Measurements from ENCODE around the gene UNC79.
A peak's percentile ranks its signal among the peaks of the same experiment; 100 is the strongest.
"Not testable (repeated sequence)": the region's sequence is repeated elsewhere in the genome, so short reads cannot be mapped to it uniquely, and the experiment has no call there.

UNC79 gene

DNA sequence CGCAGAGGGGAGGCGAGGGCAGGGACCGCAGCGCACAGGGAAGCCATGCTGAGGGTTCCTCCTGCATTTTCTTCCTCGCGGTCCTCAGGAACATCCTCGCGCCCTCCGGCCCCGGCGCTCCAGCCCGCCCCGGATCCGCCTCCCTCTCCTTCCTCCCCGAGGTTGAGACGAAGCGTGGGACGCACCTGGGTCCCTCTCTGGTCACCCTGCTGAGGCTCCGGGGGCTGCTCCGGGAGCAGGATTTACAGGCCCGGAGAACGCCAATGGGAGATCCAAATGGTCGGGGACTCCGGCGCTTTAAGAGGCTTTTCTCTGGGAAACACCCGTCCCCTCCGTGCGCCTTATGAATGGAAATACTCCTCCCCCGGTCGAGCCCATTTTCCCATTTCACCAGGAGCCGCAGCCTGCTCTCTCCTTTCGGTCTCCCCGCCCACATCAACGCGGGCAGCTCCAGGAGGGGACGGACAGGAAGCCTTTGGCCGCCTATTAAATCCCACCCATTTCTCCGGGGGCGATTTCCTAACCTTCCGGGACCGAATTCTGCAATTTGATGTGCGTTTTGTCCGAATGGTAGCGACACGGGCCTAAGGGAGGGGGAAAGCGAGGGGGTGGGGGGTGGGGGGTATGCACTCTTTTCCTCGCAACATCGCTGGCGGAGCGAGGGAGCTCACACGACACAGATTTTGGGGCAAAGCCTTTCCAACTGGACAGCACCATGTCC lies at the start of gene UNC79:
UNC79 (plus strand) TSS at position 625 of the 721 bp plus-strand sequence; CDS start at position 716, 91 bp downstream.
- FAIRE-seq (no peak), DNase-seq (ENCODE audit: low spot score) (peak; percentile 30)

DNA sequence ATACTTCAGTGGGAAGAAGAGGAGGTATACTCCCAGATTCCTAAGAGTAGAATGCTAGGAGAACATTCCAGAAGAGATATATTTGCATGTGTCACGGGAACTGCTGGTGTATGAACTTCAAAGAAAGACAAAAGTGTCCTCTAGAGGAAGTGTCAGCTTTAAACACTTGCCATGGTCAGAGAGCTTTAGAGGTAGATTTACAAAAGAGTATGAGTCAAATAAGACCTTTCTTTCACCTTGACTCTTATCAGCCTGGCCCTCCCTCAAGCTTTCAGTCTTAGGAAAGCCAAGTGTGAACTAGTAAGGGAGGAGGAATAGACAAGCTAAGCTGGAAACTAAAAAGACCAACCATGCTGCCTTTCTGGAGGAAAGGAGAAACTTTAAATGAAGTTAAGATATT lies 49.1 kb upstream of the UNC79 start:
- FAIRE-seq (no peak), DNase-seq (ENCODE audit: low spot score) (no peak)

DNA sequence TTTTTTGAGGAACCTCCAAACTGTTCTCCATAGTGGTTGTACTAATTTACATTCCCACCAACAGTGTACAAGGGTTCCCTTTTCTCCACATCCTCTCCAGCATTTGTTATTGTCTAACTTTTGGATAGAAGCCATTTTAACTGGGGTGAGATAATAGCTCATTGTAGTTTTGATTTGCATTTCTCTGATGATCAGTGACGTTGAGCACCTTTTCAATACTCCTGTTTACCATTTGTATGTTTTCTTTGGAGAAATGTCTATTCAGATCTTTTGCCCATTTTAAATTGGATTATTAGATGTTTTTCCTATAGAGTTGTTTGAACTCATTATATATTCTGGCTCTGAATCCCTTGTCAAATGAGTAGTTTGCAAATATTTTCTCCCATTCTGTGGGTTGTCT lies 46.5 kb upstream of the UNC79 start:
- FAIRE-seq; DNase-seq (ENCODE audit: low spot score): not testable (repeated sequence)

DNA sequence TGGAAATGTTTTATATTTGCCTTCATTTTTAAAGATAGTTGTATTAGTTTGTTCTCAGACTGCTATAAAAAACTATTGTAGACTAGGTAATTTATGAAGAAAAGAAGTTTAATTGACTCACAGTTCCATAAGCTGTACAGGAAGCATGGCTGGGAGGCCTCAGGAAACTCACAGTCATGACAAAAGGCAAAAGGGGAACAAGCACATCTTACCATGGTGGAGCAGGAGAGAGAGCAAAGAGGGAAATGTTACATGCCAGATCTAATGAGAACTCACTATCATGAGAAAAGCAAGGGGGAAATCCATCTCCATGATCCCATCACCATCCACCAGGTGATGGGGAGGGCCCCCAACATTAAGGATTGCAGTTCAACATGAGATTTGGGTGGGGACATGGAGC lies 35.5 kb upstream of the UNC79 start:
- FAIRE-seq, result no peak
- DNase-seq (ENCODE audit: low spot score), result no peak

DNA sequence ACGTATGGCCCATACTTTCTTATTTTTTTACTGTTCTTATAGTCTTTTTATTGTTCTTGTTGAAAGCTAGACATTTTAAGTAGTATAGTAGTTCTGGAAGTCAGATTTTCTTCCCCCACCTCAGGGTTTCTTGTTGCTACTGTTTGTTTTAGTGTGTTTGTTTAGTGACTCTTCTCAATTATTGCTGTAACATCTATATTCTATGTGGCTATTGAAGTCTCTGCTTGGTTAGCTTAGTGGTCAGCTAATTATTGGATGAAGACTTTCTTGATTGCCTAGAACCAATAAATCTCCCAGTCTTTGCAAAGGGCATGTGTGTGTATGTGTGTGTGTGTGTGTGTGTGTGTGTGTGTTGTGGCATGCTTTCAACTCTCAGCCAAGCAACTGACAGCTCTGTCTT lies 34.3 kb upstream of the UNC79 start:
- no peak for DNase-seq (ENCODE audit: low spot score)
- no peak for FAIRE-seq

DNA sequence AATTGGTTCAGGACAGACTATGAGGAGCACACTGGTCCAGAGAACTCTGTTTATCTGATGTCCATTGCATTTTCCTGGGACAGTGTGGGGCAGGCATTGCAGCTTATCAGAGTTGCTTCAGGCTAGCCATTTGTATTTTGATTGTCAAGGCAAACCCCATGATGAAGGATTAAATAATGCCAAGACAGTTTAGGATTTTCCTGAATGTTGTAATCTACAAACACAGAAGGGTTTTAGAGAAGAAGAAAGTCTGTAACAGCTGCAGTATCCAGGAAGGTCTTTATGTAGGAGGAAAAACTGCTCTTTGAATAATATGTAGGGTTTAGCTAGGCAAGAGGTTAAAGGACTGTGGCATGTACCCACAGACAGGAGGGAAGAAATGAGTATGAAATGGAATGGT lies 32.2 kb upstream of the UNC79 start:
- DNase-seq (ENCODE audit: low spot score), result no peak
- FAIRE-seq, result no peak

DNA sequence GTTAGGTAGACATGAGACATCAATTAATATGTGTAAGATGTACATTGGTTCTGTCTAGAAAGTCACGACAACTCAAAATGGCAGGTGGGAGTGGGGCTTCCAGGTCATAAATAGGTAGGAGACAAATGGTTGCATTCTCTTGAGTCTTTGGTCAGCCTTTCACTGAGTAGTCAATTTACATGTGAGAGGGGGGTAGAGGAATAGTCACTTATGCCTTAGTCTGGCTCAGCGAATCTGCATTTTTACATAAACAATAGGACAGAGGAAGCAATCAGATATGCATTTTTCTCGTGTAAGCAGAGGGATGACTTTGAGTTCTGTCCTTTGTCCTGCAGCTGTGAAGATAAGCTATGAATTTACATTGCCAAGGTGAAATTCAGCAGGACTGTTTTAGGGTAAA lies 27.8 kb upstream of the UNC79 start:
- DNase-seq (ENCODE audit: low spot score) (no peak), FAIRE-seq (no peak)

DNA sequence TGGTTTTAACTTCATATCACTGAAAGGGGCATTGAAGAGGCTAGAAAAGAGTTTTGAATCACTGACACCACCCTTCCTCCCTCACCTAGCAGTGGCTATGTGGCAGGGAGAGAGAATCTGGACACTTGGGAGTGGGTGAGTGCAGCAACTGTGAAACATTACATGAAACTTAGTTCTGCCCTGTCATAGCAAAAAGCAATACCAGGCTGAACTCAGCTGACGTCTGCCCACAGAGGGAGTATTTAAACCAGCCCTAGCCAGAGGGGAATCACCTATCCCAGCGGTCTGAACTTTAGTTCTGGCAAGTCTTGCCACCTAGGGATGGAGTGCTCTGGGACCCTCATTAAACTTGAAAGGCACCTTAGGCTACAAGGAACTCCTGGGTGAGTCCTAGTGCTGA lies 20.7 kb upstream of the UNC79 start:
- FAIRE-seq (no peak), DNase-seq (ENCODE audit: low spot score) (no peak)

DNA sequence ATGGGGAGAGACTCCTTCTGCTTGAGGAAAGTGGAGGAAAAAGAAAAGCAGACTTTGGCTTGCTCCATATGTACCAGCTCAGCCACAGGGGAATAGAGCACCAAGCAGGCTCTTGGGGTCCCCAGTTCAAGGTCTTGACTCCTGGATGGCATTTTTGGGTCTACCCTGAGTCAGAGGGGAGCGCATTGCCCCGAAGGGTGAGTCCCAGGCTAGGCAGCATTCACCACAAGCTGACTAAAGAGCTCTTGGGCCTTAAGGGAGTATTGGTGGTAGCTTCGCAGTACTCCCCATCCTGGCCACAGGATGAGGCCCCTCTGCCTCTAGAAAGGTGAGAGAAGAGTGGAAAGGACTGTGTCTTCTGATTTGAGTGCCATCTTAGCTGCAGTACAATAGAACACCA lies 19.8 kb upstream of the UNC79 start:
- DNase-seq (ENCODE audit: low spot score), result no peak
- no peak for FAIRE-seq

DNA sequence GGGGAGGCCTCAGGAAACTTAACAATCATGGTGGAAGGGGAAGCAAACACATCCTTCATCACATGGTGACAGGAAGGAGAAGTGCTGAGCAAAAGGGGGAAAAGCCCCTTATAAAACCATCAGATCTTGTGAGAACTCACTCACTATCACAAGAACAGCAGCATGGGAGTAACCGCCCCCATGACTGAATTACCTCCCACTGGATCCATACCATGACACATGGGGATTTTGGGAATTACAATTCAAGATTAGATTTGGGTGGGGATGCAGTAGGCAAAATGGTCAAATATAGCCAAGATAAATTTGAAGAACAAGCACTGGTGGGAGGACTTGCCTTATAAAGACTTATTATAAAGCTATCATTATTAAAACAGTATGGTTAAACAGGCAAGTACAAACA lies 5.6 kb upstream of the UNC79 start:
- not testable (repeated sequence) for FAIRE-seq; DNase-seq (ENCODE audit: low spot score)

DNA sequence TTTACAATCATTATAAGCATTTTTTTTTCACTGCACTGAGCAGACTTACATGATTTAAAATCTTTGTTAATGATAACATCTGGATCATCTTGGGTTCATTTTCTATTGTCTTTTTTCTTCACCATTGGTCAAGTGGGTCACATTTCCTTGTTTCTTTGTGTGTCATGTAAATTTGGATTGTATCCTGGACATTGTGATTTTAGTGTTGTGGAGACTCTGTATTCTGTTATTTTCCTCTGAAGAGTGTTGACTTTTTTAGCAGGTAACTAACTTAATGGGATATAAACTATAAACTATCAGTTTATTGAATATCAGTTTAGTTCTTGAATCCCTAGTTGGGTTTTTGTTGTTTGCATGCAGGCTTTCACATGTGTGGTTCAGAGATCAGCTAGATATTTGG lies 4.0 kb upstream of the UNC79 start:
- no peak for FAIRE-seq
- no peak for DNase-seq (ENCODE audit: low spot score)

DNA sequence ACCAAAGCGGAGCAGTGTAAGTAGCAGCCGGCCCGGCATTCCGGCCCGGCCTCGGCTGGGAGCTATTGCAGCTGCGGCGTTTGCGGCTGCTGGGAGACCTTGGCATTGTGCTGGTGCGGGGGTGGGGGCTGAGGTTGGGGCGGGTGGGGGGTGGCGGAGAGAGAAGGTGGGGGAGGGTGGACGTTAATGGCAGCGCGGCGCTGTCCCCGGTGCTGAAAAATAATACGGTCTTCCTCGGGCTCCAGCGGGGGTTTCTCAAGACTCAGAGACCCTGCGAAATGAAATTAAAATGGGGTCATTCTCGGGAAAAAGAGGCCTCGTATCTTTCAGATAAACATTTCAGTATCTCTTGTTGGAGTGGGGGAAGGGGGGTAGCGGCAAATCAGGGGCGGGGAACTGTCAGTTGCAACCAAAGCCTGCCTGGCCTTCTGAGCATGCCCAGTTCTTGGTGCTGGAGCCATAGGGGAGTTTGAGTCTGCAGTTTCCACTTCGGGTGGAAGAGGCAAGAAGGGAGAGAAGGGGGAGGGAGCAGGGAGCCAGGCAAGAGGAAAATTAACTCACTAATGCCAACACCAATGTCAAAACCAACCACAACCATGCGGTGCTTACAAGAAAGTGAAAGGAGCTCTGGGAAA lies 414 bp downstream of the UNC79 start:
- no peak for FAIRE-seq
- DNase-seq (ENCODE audit: low spot score), result peak; percentile 31

DNA sequence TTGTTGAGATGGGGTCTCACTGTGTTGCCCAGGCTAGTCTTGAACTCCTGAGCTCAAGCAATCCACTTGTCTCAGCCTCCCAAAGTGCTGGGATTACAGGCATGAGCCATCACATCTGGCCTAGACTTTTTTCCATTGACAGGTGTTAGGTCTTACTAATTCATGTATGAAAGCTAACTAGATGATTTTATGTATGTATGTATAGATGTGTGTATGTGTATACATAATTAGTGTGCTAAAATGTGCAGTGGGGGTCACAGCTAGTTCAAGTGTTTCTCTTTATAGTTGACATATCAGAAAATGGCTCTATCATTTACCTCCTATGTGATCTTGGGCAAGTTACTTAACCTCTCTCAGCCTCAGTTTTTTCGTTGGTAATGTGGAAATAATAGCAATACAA lies 23.5 kb downstream of the UNC79 start:
- no peak for DNase-seq (ENCODE audit: low spot score)
- no peak for FAIRE-seq

DNA sequence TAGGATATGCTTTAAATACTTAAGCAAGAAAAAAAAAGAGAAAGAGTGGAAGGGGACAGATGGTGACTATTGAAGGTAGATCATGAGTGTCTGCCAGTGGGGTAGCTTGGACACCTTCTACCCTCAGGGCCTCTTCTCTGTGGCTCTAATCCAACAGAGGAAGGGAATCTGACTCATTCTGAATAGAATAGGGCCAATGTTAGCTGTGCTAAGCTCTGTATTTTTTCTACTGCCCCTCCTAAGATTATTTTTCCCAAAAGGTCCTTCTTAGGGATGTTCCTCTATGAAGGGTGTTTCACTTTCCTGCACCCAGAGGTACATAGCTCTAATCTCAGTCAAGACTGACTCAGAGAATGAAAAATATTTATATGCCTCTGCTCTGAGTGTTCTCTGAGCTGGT lies 25.6 kb downstream of the UNC79 start:
- DNase-seq (ENCODE audit: low spot score) (no peak), FAIRE-seq (no peak)

DNA sequence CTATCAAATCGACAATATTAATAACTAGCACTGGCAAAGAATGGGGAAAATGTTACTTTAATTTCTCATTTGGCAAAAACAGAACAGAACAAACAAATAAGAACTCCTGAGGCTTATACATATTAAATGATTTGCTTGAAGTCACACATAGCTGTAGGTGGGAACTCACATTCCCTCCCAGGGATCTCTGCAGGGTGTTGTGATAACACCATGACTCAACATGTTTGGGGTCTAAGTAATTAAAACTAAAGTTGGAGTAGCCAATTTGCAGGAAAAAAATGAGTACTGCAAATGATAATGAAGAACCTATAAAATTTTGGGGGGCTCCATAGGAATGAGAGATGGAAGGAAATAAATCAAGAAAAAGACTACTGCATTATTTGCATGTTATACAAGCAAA lies 27.5 kb downstream of the UNC79 start:
- FAIRE-seq (no peak), DNase-seq (ENCODE audit: low spot score) (no peak)

DNA sequence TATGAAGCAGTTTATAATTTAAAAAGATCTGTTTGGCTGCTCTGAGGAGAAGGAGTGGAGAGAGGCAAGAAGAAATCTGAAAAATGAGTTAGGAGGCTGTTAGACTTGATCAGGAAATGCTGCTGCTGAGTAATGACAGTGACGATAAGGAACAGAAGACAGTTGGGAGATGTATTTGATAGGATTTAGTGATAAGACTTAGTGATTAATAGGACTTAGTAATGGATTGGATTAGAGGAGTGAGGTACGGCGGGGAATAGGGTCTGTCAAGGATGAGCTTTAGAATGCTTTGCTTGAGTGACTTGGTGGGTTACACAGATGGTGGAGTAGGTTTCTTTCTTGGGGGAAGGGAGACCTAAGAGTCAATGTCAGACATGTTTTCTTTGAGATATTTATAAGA lies 31.7 kb downstream of the UNC79 start:
- no peak for DNase-seq (ENCODE audit: low spot score)
- FAIRE-seq, result no peak

DNA sequence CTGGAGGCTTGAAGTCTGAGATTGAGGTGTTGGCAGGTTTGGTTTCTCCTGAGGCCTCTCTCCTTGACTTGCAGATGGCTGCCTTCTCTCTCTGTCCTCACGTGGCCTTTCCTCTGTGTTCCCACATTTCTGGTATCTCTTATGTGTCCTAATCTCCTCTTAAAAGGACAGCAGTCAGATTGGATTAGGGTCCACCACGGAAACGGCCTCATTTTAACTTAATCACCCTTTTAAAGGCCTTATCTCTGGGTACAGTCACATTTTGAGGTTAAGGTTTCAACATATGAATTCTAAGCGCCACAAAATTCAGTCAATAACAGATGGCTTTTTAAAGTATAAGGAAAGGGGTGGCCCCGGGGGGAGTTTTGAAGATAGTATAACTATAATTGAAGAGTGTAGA lies 33.5 kb downstream of the UNC79 start:
- DNase-seq (ENCODE audit: low spot score) (no peak), FAIRE-seq (no peak)

DNA sequence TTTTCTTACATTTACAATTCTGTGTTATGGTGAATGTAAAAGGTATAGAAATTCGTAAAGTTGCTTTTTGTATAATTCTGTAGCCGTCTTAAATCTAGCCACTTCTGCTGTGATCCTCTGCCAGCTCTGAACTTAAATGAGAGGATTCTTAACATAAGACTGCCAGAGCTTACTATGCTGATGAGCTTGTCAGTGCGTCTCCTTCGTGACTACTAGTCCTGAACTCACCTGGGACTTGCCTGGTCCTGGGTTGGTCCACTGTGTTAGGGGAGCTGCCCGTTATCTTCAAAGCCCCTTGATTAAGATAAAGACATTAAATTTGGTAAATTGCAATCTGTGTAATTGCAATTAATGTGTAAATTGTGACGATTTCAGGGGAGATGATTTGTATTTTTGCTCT lies 44.7 kb downstream of the UNC79 start:
- no peak for DNase-seq (ENCODE audit: low spot score)
- FAIRE-seq, result no peak

DNA sequence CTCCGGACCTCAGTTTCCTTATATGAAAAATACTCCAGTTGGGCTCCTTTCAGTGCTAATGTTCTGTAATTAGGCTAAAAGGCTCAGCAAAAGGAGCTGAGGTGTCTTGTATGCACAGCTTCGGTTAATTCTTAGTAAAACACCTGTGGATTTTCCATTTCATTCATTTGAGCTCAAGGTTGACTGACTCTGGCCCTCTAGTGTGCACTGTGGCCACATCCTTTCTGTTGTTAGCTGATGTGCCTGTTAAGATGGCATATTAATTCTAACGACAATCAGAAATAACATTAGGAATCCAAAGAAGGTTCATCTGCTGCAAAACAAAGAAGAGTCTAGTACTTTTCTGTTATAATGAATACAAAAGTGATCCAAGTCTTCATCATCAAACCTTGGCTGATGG lies 45.6 kb downstream of the UNC79 start:
- DNase-seq (ENCODE audit: low spot score) (no peak), FAIRE-seq (no peak)

DNA sequence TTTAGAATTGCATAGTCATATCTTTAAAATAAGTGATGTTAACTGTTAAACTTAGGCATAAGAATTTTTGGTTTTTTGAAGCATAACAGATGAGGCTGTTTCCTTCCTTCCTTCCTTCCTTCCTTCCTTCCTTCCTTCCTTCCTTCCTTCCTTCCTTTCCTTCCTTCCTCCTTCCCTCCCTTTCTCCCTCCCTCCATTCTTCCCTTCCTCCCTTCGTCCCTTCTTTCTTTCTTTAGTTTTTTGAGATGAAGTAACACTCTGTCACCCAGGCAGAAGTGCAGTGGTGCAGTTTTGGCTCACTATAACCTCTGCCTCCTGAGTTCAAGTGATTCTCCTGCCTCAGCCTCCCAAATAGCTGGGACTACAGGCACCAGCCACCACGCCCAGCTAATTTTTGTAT lies 48.3 kb downstream of the UNC79 start:
- not testable (repeated sequence) for FAIRE-seq; DNase-seq (ENCODE audit: low spot score)

DNA sequence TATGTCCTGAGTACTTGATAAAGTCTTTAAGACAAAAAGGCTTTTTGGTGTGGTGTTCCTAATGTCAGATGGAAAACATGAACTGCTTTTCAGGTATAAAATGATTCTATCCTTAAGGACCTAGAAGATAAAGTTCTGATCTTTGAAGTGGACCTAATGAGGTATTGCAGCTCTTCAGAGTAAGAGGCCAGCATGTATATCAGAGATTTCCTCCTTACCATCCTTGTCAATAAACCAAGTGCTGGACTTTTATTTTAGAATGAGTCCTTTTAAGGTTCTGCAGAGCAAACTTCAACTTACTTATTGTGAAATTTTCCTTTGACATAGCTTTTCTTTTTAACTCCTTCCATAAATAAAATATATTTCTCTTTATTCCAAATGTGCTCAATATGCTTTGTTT lies 50.1 kb downstream of the UNC79 start:
- FAIRE-seq (no peak), DNase-seq (ENCODE audit: low spot score) (no peak)

DNA sequence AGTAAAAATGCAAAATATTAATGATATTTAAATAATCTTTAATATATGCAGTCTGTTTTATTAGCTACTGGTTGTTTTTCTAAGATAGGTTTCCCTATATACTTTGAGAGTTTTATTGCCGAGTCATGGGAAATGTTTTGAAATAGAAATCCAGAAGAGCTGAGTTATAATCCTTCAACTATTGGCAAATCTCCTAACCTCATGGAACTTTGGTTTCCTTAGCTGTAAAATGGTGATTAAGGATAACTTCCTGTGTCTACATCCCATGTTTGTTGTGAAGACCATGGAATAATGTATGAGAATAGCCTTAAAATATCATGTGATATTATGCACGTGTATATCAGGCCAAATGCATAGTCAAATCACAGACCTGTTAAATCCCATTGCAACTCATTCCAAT lies 51.0 kb downstream of the UNC79 start:
- DNase-seq (ENCODE audit: low spot score) (no peak), FAIRE-seq (no peak)

DNA sequence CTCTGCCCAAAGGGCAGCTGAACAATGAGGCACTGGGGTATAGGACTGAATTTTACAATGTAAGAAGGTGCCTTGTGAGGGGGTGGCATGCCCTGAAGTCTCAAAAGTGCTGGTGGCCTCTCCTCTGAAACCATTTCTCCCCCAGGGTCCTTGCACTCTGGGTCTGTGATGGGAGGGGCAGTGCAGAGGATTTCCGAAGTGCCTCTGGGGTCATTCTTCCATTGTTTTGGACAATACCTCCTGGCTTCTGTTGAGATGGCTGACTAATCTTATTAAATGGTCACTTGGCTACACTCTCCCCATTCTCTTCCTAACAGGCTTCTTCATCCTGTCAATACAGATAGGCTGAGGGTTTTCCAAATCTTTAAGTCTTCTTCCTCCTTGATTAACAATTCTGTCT lies 59.3 kb downstream of the UNC79 start:
- DNase-seq (ENCODE audit: low spot score) (no peak), FAIRE-seq (no peak)
